Measurements from ENCODE around the gene ARID4B. TPM values are rescaled to one million over a fixed set of nuclear protein-coding genes. Genes with fewer than 3 reads are reported as not detected.
A peak's percentile ranks its signal among the peaks of the same experiment; 100 is the strongest.
"Not testable (repeated sequence)": the region's sequence is repeated elsewhere in the genome, so short reads cannot be mapped to it uniquely, and the experiment has no call there.

Gene ARID4B
- total RNA-seq, 2 donors from 2014 or later, result 65.5 to 68.4 TPM

GRCh38 chr1:235289859-235290739, 37.9 kb downstream of the ARID4B start:
- no peaks in the 10 kb centered on the region for H3K27me3 Mint-ChIP-seq (ENCODE audit: low read depth)
- no peak for ATAC-seq (replicated peaks in 1 of 2)
- no peaks in the 10 kb centered on the region for H3K36me3 Mint-ChIP-seq (ENCODE audit: insufficient read depth in 2 of 2)
- DNase-seq, result no peak
- peaks cover 52% of the 10 kb centered on the region for H3K4me1 Mint-ChIP-seq (ENCODE audit: low read depth)
- H3K4me3 Mint-ChIP-seq, result no peak overlapping the region
- no peak overlapping the region for H3K27ac Mint-ChIP-seq
- no peaks in the 10 kb centered on the region for H3K9me3 Mint-ChIP-seq

DNA sequence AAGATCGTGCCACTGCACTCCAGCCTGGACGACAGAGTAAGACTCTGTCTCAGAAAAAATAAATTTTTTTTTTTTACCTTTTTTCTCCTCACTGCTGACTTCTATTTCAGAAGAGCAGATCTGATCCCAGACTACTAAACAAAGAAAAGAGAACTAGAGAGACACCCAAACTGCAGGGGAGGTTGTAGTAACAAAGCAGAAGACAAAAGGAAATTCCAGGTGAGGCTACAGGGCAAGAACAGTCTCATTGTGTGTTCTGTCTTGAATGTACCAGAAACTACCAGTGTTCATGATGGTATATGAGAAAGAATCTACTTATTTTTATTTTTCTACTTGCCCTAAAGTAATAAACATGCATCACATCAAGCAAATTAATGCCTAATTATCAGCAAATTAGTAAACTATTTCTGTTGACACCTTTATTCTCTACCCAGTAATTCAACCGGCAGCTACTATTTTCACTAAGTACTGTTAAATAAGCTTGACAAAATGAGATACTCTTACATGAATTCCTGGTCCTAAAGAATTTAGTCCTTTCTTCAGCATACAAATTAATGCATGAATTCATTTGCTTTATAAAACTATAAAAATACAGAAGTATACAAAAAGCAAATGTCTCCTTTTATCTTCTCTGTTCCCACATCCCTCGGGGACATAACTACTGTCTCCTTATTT, 40.6 kb downstream of the ARID4B start:
- ATAC-seq (replicated peaks in 1 of 2) (no peak), DNase-seq (no peak)
- Mint-ChIP-seq H3K9me3 (no peaks in the 10 kb centered on the region), H3K27ac (peak overlapping the region; percentile 9), H3K4me1 (ENCODE audit: low read depth) (peaks cover 52% of the 10 kb centered on the region), H3K4me3 (no peak overlapping the region), H3K36me3 (ENCODE audit: insufficient read depth in 2 of 2) (no peaks in the 10 kb centered on the region), H3K27me3 (ENCODE audit: low read depth) (no peaks in the 10 kb centered on the region)

- H3K4me1 Mint-ChIP-seq (ENCODE audit: low read depth), result peaks cover 51% of the 10 kb centered on the region
- H3K27ac Mint-ChIP-seq, result no peak overlapping the region
- H3K4me3 Mint-ChIP-seq, result peak overlapping the region in 1 of 2 donors; percentile 7
- ATAC-seq (replicated peaks in 1 of 2) (peak; percentile 44 to 60), DNase-seq (peak in 1 of 2 donors; percentile 20)
- no peaks in the 10 kb centered on the region for H3K36me3 Mint-ChIP-seq (ENCODE audit: insufficient read depth in 2 of 2)
- no peaks in the 10 kb centered on the region for H3K27me3 Mint-ChIP-seq (ENCODE audit: low read depth)
- H3K9me3 Mint-ChIP-seq, result no peaks in the 10 kb centered on the region
These were observed 41.3 kb downstream of the ARID4B start for GRCh38 chr1:235286667-235287066.

DNA sequence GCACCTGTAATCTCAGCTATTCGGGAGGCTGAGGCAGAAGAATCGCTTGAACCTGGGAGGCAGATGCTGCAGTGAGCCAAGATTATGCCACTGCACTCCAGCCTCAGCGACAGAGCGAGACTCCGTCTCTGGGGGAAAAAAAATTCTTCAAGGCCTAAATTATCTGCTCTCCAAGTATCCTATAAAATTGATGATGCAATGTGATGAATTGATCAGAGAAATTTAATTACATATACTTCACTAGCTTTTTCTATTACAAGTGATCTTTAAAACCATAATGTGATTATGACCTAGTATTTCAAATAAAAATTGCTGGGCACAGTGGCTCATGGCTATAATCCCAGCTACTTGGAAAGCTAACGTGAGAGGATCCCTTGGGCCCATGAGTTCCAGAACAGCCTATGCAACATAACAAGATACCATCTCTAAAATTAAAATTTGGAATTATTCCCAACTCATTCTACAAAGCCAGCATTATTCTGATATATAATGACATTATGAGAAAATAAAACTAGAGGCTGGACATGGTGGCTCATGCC, 43.7 kb downstream of the ARID4B start:
- Mint-ChIP-seq H3K27ac (no peak overlapping the region), H3K36me3 (ENCODE audit: insufficient read depth in 2 of 2) (peaks cover 1 to 2% of the 10 kb centered on the region in 2 donors), H3K4me1 (ENCODE audit: low read depth) (peaks cover 57% of the 10 kb centered on the region), H3K27me3 (ENCODE audit: low read depth) (no peaks in the 10 kb centered on the region), H3K4me3 (no peak overlapping the region), H3K9me3 (no peaks in the 10 kb centered on the region)
- no peak for DNase-seq
- ATAC-seq (replicated peaks in 1 of 2), result no peak

DNA sequence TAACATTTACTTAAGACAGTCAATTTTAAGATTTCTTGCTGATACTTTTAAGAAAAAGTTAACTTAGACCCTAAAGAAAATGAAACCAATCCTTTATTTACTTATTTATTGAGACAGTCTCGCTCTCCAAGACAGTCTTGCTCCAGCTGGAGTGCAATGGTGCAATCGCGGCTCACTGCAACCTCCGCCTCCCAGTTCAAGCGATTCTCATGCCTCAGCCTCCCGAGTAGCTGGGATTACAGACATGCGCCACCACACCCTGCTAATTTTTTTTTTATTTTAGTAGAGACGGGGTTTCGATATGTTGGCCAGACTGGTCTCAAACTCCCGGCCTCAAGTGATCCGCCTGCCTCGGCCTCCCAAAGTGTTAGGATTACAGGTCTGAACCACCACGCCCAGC, 44.3 kb downstream of the ARID4B start:
- H3K27ac Mint-ChIP-seq; H3K27me3 Mint-ChIP-seq (ENCODE audit: low read depth); H3K36me3 Mint-ChIP-seq (ENCODE audit: insufficient read depth in 2 of 2); H3K9me3 Mint-ChIP-seq; H3K4me3 Mint-ChIP-seq; DNase-seq; ATAC-seq (replicated peaks in 1 of 2): not testable (repeated sequence)
- H3K4me1 Mint-ChIP-seq (ENCODE audit: low read depth), result peaks cover 62% of the 10 kb centered on the region

DNA sequence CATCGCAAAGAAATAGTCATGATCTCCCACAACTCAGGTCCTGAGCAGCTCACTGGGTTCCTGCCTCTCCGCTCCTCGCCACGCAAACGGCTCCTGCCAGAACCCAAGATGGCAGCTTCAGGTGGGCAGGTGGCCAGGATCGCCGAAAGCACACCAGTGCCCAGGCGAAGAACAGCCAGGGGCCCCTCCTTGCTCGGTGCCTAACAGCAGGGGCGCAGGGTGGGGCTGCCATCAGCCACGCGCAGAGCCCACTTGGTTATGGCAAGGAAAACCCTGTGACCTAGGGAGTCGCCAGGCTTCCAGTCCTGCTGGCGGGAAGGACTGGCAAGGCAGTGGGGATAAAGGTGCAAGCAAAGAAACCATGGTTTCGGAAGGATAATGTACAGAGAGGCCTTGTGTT, 47.5 kb downstream of the ARID4B start:
- no peak for ATAC-seq (replicated peaks in 1 of 2)
- no peaks in the 10 kb centered on the region for H3K27me3 Mint-ChIP-seq (ENCODE audit: low read depth)
- DNase-seq, result no peak
- H3K36me3 Mint-ChIP-seq (ENCODE audit: insufficient read depth in 2 of 2), result peaks cover 1 to 2% of the 10 kb centered on the region in 2 donors
- peaks cover 57% of the 10 kb centered on the region for H3K4me1 Mint-ChIP-seq (ENCODE audit: low read depth)
- no peak overlapping the region for H3K27ac Mint-ChIP-seq
- H3K9me3 Mint-ChIP-seq, result peaks cover 0 to 2% of the 10 kb centered on the region in 2 donors
- H3K4me3 Mint-ChIP-seq, result no peak overlapping the region

DNA sequence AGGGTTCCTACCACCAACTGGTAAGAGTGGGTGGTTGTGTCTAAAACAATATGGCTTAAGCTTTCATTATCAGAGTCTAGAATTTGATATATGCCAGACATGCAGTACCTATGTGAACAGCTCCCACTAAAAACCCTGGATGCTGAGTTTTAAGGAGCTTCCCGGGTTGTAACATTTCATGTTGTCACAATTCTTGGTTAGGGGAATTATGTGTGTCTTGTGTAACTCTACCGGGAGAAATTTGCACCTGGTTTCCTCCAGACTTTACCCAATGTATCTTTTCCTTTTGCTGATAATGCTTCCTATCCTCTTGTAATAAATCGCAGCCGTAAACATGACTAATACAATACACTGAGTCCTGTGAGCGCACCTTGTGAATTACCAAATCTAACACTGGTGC, 48.3 kb downstream of the ARID4B start:
- no peaks in the 10 kb centered on the region for H3K27me3 Mint-ChIP-seq (ENCODE audit: low read depth)
- ATAC-seq (replicated peaks in 1 of 2), result no peak
- DNase-seq, result no peak
- peaks cover 61% of the 10 kb centered on the region for H3K4me1 Mint-ChIP-seq (ENCODE audit: low read depth)
- no peak overlapping the region for H3K27ac Mint-ChIP-seq
- H3K9me3 Mint-ChIP-seq, result peaks cover 0 to 2% of the 10 kb centered on the region in 2 donors
- no peak overlapping the region for H3K4me3 Mint-ChIP-seq
- peaks cover 1 to 2% of the 10 kb centered on the region in 2 donors for H3K36me3 Mint-ChIP-seq (ENCODE audit: insufficient read depth in 2 of 2)

- DNase-seq (no peak), ATAC-seq (replicated peaks in 1 of 2) (no peak)
- Mint-ChIP-seq H3K36me3 (ENCODE audit: insufficient read depth in 2 of 2) (peaks cover 1 to 2% of the 10 kb centered on the region in 2 donors), H3K4me1 (ENCODE audit: low read depth) (peaks cover 63% of the 10 kb centered on the region), H3K9me3 (peaks cover 0 to 2% of the 10 kb centered on the region in 2 donors), H3K27me3 (ENCODE audit: low read depth) (no peaks in the 10 kb centered on the region), H3K4me3 (no peak overlapping the region), H3K27ac (no peak overlapping the region)
These were observed 49.1 kb downstream of the ARID4B start for GRCh38 chr1:235278915-235279292.

GRCh38 chr1:235278233-235278914, 49.6 kb downstream of the ARID4B start:
- DNase-seq (no peak), ATAC-seq (replicated peaks in 1 of 2) (no peak)
- Mint-ChIP-seq H3K4me1 (ENCODE audit: low read depth) (peaks cover 69% of the 10 kb centered on the region), H3K9me3 (peaks cover 0 to 2% of the 10 kb centered on the region in 2 donors), H3K27ac (peak overlapping the region; percentile 36), H3K36me3 (ENCODE audit: insufficient read depth in 2 of 2) (peaks cover 1 to 2% of the 10 kb centered on the region in 2 donors), H3K4me3 (peak overlapping the region in 1 of 2 donors; percentile 4), H3K27me3 (ENCODE audit: low read depth) (no peaks in the 10 kb centered on the region)

GRCh38 chr1:235277709-235278108, 50.3 kb downstream of the ARID4B start:
- peaks cover 1 to 2% of the 10 kb centered on the region in 2 donors for H3K36me3 Mint-ChIP-seq (ENCODE audit: insufficient read depth in 2 of 2)
- H3K9me3 Mint-ChIP-seq, result peaks cover 0 to 2% of the 10 kb centered on the region in 2 donors
- DNase-seq, result no peak
- H3K4me3 Mint-ChIP-seq, result peak overlapping the region in 1 of 2 donors; percentile 26
- ATAC-seq (replicated peaks in 1 of 2), result no peak
- no peak overlapping the region for H3K27ac Mint-ChIP-seq
- no peaks in the 10 kb centered on the region for H3K27me3 Mint-ChIP-seq (ENCODE audit: low read depth)
- peaks cover 75% of the 10 kb centered on the region for H3K4me1 Mint-ChIP-seq (ENCODE audit: low read depth)

- H3K36me3 Mint-ChIP-seq (ENCODE audit: insufficient read depth in 2 of 2), result peaks cover 1 to 2% of the 10 kb centered on the region in 2 donors
- no peak for ATAC-seq (replicated peaks in 1 of 2)
- H3K27me3 Mint-ChIP-seq (ENCODE audit: low read depth), result no peaks in the 10 kb centered on the region
- peak overlapping the region; percentile 59 for H3K27ac Mint-ChIP-seq
- H3K4me1 Mint-ChIP-seq (ENCODE audit: low read depth), result peaks cover 78% of the 10 kb centered on the region
- peak overlapping the region; percentile 34 to 38 for H3K4me3 Mint-ChIP-seq
- peaks cover 0 to 2% of the 10 kb centered on the region in 2 donors for H3K9me3 Mint-ChIP-seq
- no peak for DNase-seq
These were observed 52.1 kb downstream of the ARID4B start for GRCh38 chr1:235275836-235276235.

GRCh38 chr1:235275223-235275622, 52.8 kb downstream of the ARID4B start:
- Mint-ChIP-seq H3K4me3 (peak overlapping the region; percentile 34 to 38), H3K4me1 (ENCODE audit: low read depth) (peaks cover 78% of the 10 kb centered on the region)

More at GRCh38 chr1:235275223-235275622, 52.8 kb downstream of the ARID4B start:
- Mint-ChIP-seq H3K9me3 (peaks cover 0 to 2% of the 10 kb centered on the region in 2 donors), H3K36me3 (ENCODE audit: insufficient read depth in 2 of 2) (peaks cover 0 to under 1% of the 10 kb centered on the region in 2 donors), H3K27me3 (ENCODE audit: low read depth) (no peaks in the 10 kb centered on the region), H3K27ac (peak overlapping the region; percentile 59)
- DNase-seq (no peak), ATAC-seq (replicated peaks in 1 of 2) (peak; percentile 50 to 54)

All from activated T-cell treated with anti-CD3 and anti-CD28 coated beads, Interleukin-2, amount 50 U/mL, for 72 hours (primary cell).